ENCODE results near the gene WDR6.

- TF ChIP-seq, protein P1, sequence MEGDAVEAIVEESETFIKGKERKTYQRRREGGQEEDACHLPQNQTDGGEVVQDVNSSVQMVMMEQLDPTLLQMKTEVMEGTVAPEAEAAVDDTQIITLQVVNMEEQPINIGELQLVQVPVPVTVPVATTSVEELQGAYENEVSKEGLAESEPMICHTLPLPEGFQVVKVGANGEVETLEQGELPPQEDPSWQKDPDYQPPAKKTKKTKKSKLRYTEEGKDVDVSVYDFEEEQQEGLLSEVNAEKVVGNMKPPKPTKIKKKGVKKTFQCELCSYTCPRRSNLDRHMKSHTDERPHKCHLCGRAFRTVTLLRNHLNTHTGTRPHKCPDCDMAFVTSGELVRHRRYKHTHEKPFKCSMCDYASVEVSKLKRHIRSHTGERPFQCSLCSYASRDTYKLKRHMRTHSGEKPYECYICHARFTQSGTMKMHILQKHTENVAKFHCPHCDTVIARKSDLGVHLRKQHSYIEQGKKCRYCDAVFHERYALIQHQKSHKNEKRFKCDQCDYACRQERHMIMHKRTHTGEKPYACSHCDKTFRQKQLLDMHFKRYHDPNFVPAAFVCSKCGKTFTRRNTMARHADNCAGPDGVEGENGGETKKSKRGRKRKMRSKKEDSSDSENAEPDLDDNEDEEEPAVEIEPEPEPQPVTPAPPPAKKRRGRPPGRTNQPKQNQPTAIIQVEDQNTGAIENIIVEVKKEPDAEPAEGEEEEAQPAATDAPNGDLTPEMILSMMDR (IDR thresholded peaks at IDR 0.05), result no peak
- TF ChIP-seq POLR2A (IDR thresholded peaks at IDR 0.05), result no peak
- no peak for TF ChIP-seq EP300 (IDR thresholded peaks at IDR 0.05)
These were observed 47.2 kb downstream of the WDR6 start for GRCh38 chr3:49054344-49054862.
